Esophagus squamous epithelium (tissue), 5 donors: ENCODE results near the gene RASGRP4. TPM values are rescaled to one million over a fixed set of nuclear protein-coding genes. Genes with fewer than 3 reads are reported as not detected.
"Not testable (repeated sequence)": the region's sequence is repeated elsewhere in the genome, so short reads cannot be mapped to it uniquely, and the experiment has no call there.

Source experiments
- DNase-seq: peaks from one replicate; lab custom pipeline; 2025; lab: John Stamatoyannopoulos, UW
- H3K27ac ChIP-seq, 4 donors: fragments of 200-600 bp; sonication (generic); one replicate each; pipeline ENCODE4 v1.5.1; 2016 to 2019; ENCODE audit warnings: mild to moderate bottlenecking in 1 of 4
- H3K27me3 ChIP-seq, 4 donors: fragments of 200-600 bp; sonication (generic); 1 replicate in 3 of 4; 2 replicates in 1 of 4; pipeline versions ENCODE4 v1.5.1 to v1.6.0; 2017 to 2021; ENCODE audit warnings: antibody characterized with exemption in 1 of 4
- H3K36me3 ChIP-seq, 3 donors: fragments of 200-600 bp; sonication (generic); one replicate each; pipeline ENCODE4 v1.5.1; 2016 to 2019
- H3K4me1 ChIP-seq, 3 donors: fragments of 200-600 bp; sonication (generic); one replicate each; pipeline ENCODE4 v1.5.1; 2017 to 2019
- H3K4me3 ChIP-seq, 4 donors: fragments of 200-600 bp; sonication (generic); 1 replicate in 3 of 4; 2 replicates in 1 of 4; pipeline ENCODE4 v1.5.1; 2016 to 2019; ENCODE audit warnings: mild to moderate bottlenecking in 2 of 4, moderate library complexity in 1 of 4
- H3K9me3 ChIP-seq, 3 donors: fragments of 200-600 bp; sonication (generic); one replicate each; pipeline ENCODE4 v1.5.1; 2016 to 2019
- CTCF ChIP-seq, 6 experiments: fragments of 450-650 bp in 4 of 6; fragments of 200-600 bp in 2 of 6; sonication (generic) in 2 of 6; IDR thresholded peaks; one replicate each; pipeline ENCODE4 v1.5.1; 2016 to 2019; ENCODE audit warnings: antibody characterized with exemption in 6 of 6, mild to moderate bottlenecking in 4 of 6, moderate library complexity in 4 of 6
- POLR2A ChIP-seq, 4 donors: fragments of 450-650 bp; IDR thresholded peaks; one replicate each; pipeline ENCODE4 v1.6.1; 2017; ENCODE audit warnings: antibody characterized with exemption in 4 of 4, mild to moderate bottlenecking in 4 of 4, moderate library complexity in 3 of 4
- WGBS, 2 donors: methylation state at CpG; one replicate each; pipeline ENCODE4 v1.1.5; 2018; 5-methylcytosine and 5-hydroxymethylcytosine counted together
- intact Hi-C: fragments of 100-400 bp; cut with DNase I; formaldehyde crosslinking; loops from one replicate; pipeline ENCODE4 v1.15.0; 2022
- total RNA-seq, 4 donors: library from RNA; depleted of rRNA; stranded (reverse); fragments of >200 nt; gene quantifications; one replicate each; pipeline ENCODE4 v1.1.0, GENCODE V29; 2016
- donor health status: DM: yes; HTN: yes; CAD: no.

RASGRP4 gene
- total RNA-seq, 4 donors from 2014 or later: 0.35 to 4.2 (median 0.64) TPM; not detected in 1

GRCh38 chr19:38417544-38418506, 8.2 kb downstream of the RASGRP4 start:
- Histone ChIP-seq H3K36me3 (no peaks in the 10 kb centered on the region), H3K4me1 (peaks cover 10 to 13% (median 10%) of the 10 kb centered on the region in 3 donors), H3K9me3 (no peaks in the 10 kb centered on the region), H3K27me3 (peaks cover 0 to 44% (median 0%) of the 10 kb centered on the region in 4 donors), H3K27ac (peak overlapping the region in 2 of 4 donors; percentile 21 to 28), H3K4me3 (peak overlapping the region; percentile 6 to 63 (median 37))
- intact Hi-C loops: no loop called here
- no peak for DNase-seq
- TF ChIP-seq CTCF (IDR thresholded peaks at IDR 0.05) (peak in 2 of 6 experiments; percentile 6 to 11), POLR2A (IDR thresholded peaks at IDR 0.05) (no peak)
- 4 to 6% methylated on average over 37 to 46 of the region's 49 CpGs for WGBS, 2 donors

GRCh38 chr19:38417146-38417543, 8.9 kb downstream of the RASGRP4 start:
- Histone ChIP-seq H3K27me3 (peaks cover 0 to 37% (median 0%) of the 10 kb centered on the region in 4 donors), H3K4me3 (no peak overlapping the region), H3K36me3 (no peaks in the 10 kb centered on the region), H3K27ac (no peak overlapping the region), H3K9me3 (no peaks in the 10 kb centered on the region), H3K4me1 (peaks cover 10 to 13% (median 10%) of the 10 kb centered on the region in 3 donors)
- 59 to 64% methylated on average over 8 of the region's 8 CpGs for WGBS, 2 donors
- TF ChIP-seq CTCF (IDR thresholded peaks at IDR 0.05) (no peak), POLR2A (IDR thresholded peaks at IDR 0.05) (no peak)
- DNase-seq: no peak
- intact Hi-C loops: no loop called here

GRCh38 chr19:38413416-38413815, 12.6 kb downstream of the RASGRP4 start:
- peaks cover 8 to 12% (median 9%) of the 10 kb centered on the region in 3 donors for H3K4me1 ChIP-seq
- no peaks in the 10 kb centered on the region for H3K9me3 ChIP-seq
- no peak for DNase-seq
- peaks cover 0 to 11% (median 0%) of the 10 kb centered on the region in 4 donors for H3K27me3 ChIP-seq
- TF ChIP-seq POLR2A (IDR thresholded peaks at IDR 0.05) (no peak), CTCF (IDR thresholded peaks at IDR 0.05) (no peak)
- WGBS, 2 donors: 85 to 100% methylated on average over 1 to 5 of the region's 6 CpGs
- H3K36me3 ChIP-seq: peaks cover 0 to 10% (median 0%) of the 10 kb centered on the region in 3 donors
- no peak overlapping the region for H3K4me3 ChIP-seq
- no peak overlapping the region for H3K27ac ChIP-seq
- intact Hi-C loops: no loop called here

- intact Hi-C loops: no loop called here
- peaks cover 3 to 7% (median 4%) of the 10 kb centered on the region in 3 donors for H3K4me1 ChIP-seq
- peaks cover 0 to 15% (median 0%) of the 10 kb centered on the region in 3 donors for H3K36me3 ChIP-seq
- no peaks in the 10 kb centered on the region for H3K9me3 ChIP-seq
- no peak for DNase-seq
- TF ChIP-seq CTCF (IDR thresholded peaks at IDR 0.05): no peak
- no peak for TF ChIP-seq POLR2A (IDR thresholded peaks at IDR 0.05)
- no peak overlapping the region for H3K27ac ChIP-seq
- 72 to 93% methylated on average over 5 to 7 of the region's 11 CpGs for WGBS, 2 donors
- no peak overlapping the region for H3K4me3 ChIP-seq
- H3K27me3 ChIP-seq: peaks cover 0 to 6% (median 0%) of the 10 kb centered on the region in 4 donors
These were observed 13.1 kb downstream of the RASGRP4 start for GRCh38 chr19:38412961-38413360.

- no peak for DNase-seq
- Histone ChIP-seq H3K4me3 (no peak overlapping the region), H3K9me3 (no peaks in the 10 kb centered on the region), H3K27ac (no peak overlapping the region), H3K4me1 (peaks cover 0 to 2% (median 0%) of the 10 kb centered on the region in 3 donors), H3K27me3 (peaks cover 0 to 2% (median 0%) of the 10 kb centered on the region in 4 donors), H3K36me3 (peaks cover 0 to 19% (median 0%) of the 10 kb centered on the region in 3 donors)
- TF ChIP-seq POLR2A (IDR thresholded peaks at IDR 0.05) (no peak), CTCF (IDR thresholded peaks at IDR 0.05) (no peak)
- intact Hi-C loops: no loop called here
- whole genome bisulfite sequencing, 2 donors: 91 to 100% methylated on average over 5 to 8 of the region's 8 CpGs
These were observed 13.5 kb downstream of the RASGRP4 start for GRCh38 chr19:38412491-38412890.

GRCh38 chr19:38411898-38412297, 14.1 kb downstream of the RASGRP4 start:
- H3K9me3 ChIP-seq, H3K27ac ChIP-seq, H3K4me3 ChIP-seq, H3K4me1 ChIP-seq, intact Hi-C loops, H3K27me3 ChIP-seq, DNase-seq: not testable (repeated sequence)
- 75 to 82% methylated on average over 5 of the region's 5 CpGs for WGBS, 2 donors
- peaks cover 0 to 25% (median 0%) of the 10 kb centered on the region in 3 donors for H3K36me3 ChIP-seq
